CD4-positive, CD25-positive, alpha-beta regulatory T cell (primary cell): ENCODE data around the gene NCAPH2. TPM values are rescaled to one million over a fixed set of nuclear protein-coding genes. Genes with fewer than 3 reads are reported as not detected.

Experiments
- ATAC-seq, 2 donors: fragments of 150-1000 bp; cut with Tn5 transposase; one replicate each; pipeline ENCODE4 v1.10.0; 2021; ENCODE audit warnings: low read depth in 2 of 2, moderate number of reproducible peaks in 2 of 2, moderate library complexity in 1 of 2
- DNase-seq, 3 donors: peaks; one replicate each; pipeline versions ENCODE4 v3.0.0 to v3.0.0-alpha.2; 2012 to 2022; ENCODE audit warnings: mixed read lengths in 1 of 3
- H3K27ac ChIP-seq: one replicate; pipeline ENCODE4 v1.7.0; 2013; ENCODE audit warnings: mild to moderate bottlenecking, low read length; ENCODE audit not compliant: insufficient read depth, poor library complexity, severe bottlenecking
- H3K27me3 ChIP-seq: one replicate; pipeline ENCODE4 v1.7.0; 2013; ENCODE audit warnings: low read length; ENCODE audit not compliant: control insufficient read depth, insufficient read depth
- H3K36me3 ChIP-seq: one replicate; pipeline ENCODE4 v1.7.0; 2013; ENCODE audit warnings: mild to moderate bottlenecking, low read length, moderate library complexity; ENCODE audit not compliant: control insufficient read depth, insufficient read depth
- H3K4me1 ChIP-seq: 2 replicates; pipeline ENCODE4 v1.7.0; 2013; ENCODE audit warnings: mild to moderate bottlenecking, low read length; ENCODE audit not compliant: insufficient read depth, control insufficient read depth, poor library complexity, severe bottlenecking
- H3K4me3 ChIP-seq: one replicate; pipeline ENCODE4 v1.7.0; 2013; ENCODE audit warnings: low read depth, mild to moderate bottlenecking, low read length, moderate library complexity
- H3K9me3 ChIP-seq, 2 experiments: 1 replicate in 1 of 2; 2 replicates in 1 of 2; pipeline ENCODE4 v1.7.0; 2013; ENCODE audit warnings: low read length in 2 of 2, mild to moderate bottlenecking in 1 of 2, moderate library complexity in 1 of 2; ENCODE audit not compliant: control insufficient read depth in 2 of 2
- H3K27ac Mint-ChIP-seq, 3 donors: one replicate each; pipeline ENCODE4 v1.8.0; 2020 to 2022; ENCODE audit warnings: mild to moderate bottlenecking in 3 of 3, mixed read lengths in 3 of 3, moderate library complexity in 2 of 3
- H3K27me3 Mint-ChIP-seq: one replicate; pipeline ENCODE4 v1.8.0; 2022; ENCODE audit warnings: mild to moderate bottlenecking, mixed read lengths
- H3K36me3 Mint-ChIP-seq: one replicate; pipeline ENCODE4 v1.8.0; 2020; ENCODE audit warnings: mixed read lengths
- H3K4me1 Mint-ChIP-seq, 4 donors: one replicate each; pipeline ENCODE4 v1.8.0; 2020 to 2022; ENCODE audit warnings: mixed read lengths in 4 of 4, mild to moderate bottlenecking in 1 of 4
- H3K4me3 Mint-ChIP-seq, 4 donors: one replicate each; pipeline ENCODE4 v1.8.0; 2020 to 2022; ENCODE audit warnings: mild to moderate bottlenecking in 4 of 4, mixed read lengths in 4 of 4, moderate library complexity in 3 of 4
- H3K9me3 Mint-ChIP-seq, 7 donors: one replicate each; pipeline ENCODE4 v1.8.0; 2020 to 2022; ENCODE audit warnings: mixed read lengths in 7 of 7, mild to moderate bottlenecking in 3 of 7, moderate library complexity in 2 of 7
- polyA plus RNA-seq, 4 donors: library from polyadenylated mRNA; unstranded; fragments of 300-500 nt; fragmentation: Illumina TruSeq; gene quantifications; one replicate each; pipeline ENCODE4 v1.2.3, GENCODE V29; 2021
- total RNA-seq: library from RNA; stranded (reverse); gene quantifications from one replicate; pipeline ENCODE4 v1.2.3, GENCODE V29; 2022

NCAPH2 gene
- total and polyA plus RNA-seq, 5 donors from 2014 or later: 35.8 to 112 (median 41.7) TPM

- ATAC-seq: no peak
- Histone ChIP-seq H3K27me3 (no peaks in the 10 kb centered on the region), H3K36me3 (no peaks in the 10 kb centered on the region), H3K4me3 (no peak overlapping the region), H3K9me3 (no peaks in the 10 kb centered on the region), H3K4me1 (peaks cover 19% of the 10 kb centered on the region), H3K27ac (no peak overlapping the region)
- Mint-ChIP-seq H3K36me3 (no peaks in the 10 kb centered on the region), H3K4me3 (peak overlapping the region in 1 of 4 donors; percentile 5), H3K27ac (no peak overlapping the region), H3K27me3 (peaks cover 24% of the 10 kb centered on the region), H3K4me1 (peaks cover 0 to 13% (median 4%) of the 10 kb centered on the region in 4 donors), H3K9me3 (no peaks in the 10 kb centered on the region)
- DNase-seq: no peak
Measured at GRCh38 chr22:50483977-50484853, 23.8 kb upstream of the NCAPH2 start.

- Mint-ChIP-seq H3K27ac (no peak overlapping the region), H3K9me3 (no peaks in the 10 kb centered on the region), H3K27me3 (peaks cover 14% of the 10 kb centered on the region), H3K36me3 (no peaks in the 10 kb centered on the region), H3K4me1 (peaks cover 0 to 4% (median under 1%) of the 10 kb centered on the region in 4 donors), H3K4me3 (peak overlapping the region in 2 of 4 donors; percentile 58 to 63)
- no peaks in the 10 kb centered on the region for H3K36me3 ChIP-seq
- H3K4me1 ChIP-seq: peaks cover 19% of the 10 kb centered on the region
- H3K27ac ChIP-seq: no peak overlapping the region
- H3K27me3 ChIP-seq: no peaks in the 10 kb centered on the region
- H3K4me3 ChIP-seq: no peak overlapping the region
- DNase-seq (no peak), ATAC-seq (no peak)
- H3K9me3 ChIP-seq: no peaks in the 10 kb centered on the region
Measured at GRCh38 chr22:50485221-50486131, 22.5 kb upstream of the NCAPH2 start.

GRCh38 chr22:50486561-50487289, 21.3 kb upstream of the NCAPH2 start, which contains the start of gene MIOX:
Gene MIOX, plus strand, starts transcription at chr22:50486859. Its CDS starts 39 bp downstream, at chr22:50486898.
- Mint-ChIP-seq H3K36me3 (no peaks in the 10 kb centered on the region), H3K27ac (no peak within 1 kb of the TSS), H3K27me3 (peaks cover 10% of the 10 kb centered on the region), H3K4me1 (peaks cover 0 to 11% (median 6%) of the 10 kb centered on the region in 4 donors), H3K9me3 (no peaks in the 10 kb centered on the region), H3K4me3 (peak within 1 kb of the TSS in 2 of 4 donors; percentile 21 to 58)
- H3K9me3 ChIP-seq: no peaks in the 10 kb centered on the region
- no peaks in the 10 kb centered on the region for H3K36me3 ChIP-seq
- H3K4me3 ChIP-seq: no peak within 1 kb of the TSS
- H3K4me1 ChIP-seq: peaks cover 17% of the 10 kb centered on the region
- H3K27me3 ChIP-seq: no peaks in the 10 kb centered on the region
- ATAC-seq: no peak
- no peak for DNase-seq
- no peak within 1 kb of the TSS for H3K27ac ChIP-seq

GRCh38 chr22:50487290-50488005, 20.6 kb upstream of the NCAPH2 start:
- Histone ChIP-seq H3K36me3 (no peaks in the 10 kb centered on the region), H3K27ac (no peak overlapping the region), H3K27me3 (no peaks in the 10 kb centered on the region), H3K9me3 (no peaks in the 10 kb centered on the region), H3K4me1 (peaks cover 10% of the 10 kb centered on the region), H3K4me3 (no peak overlapping the region)
- H3K9me3 Mint-ChIP-seq: no peaks in the 10 kb centered on the region
- H3K36me3 Mint-ChIP-seq: no peaks in the 10 kb centered on the region
- H3K27ac Mint-ChIP-seq: no peak overlapping the region
- DNase-seq: no peak
- peaks cover 10% of the 10 kb centered on the region for H3K27me3 Mint-ChIP-seq
- peaks cover 0 to 9% (median 6%) of the 10 kb centered on the region in 4 donors for H3K4me1 Mint-ChIP-seq
- ATAC-seq: no peak
- no peak overlapping the region for H3K4me3 Mint-ChIP-seq

- no peak overlapping the region for H3K4me3 ChIP-seq
- ATAC-seq (no peak), DNase-seq (no peak)
- Mint-ChIP-seq H3K27ac (no peak overlapping the region), H3K36me3 (no peaks in the 10 kb centered on the region), H3K4me3 (no peak overlapping the region), H3K9me3 (no peaks in the 10 kb centered on the region), H3K4me1 (peaks cover 0 to 9% (median 6%) of the 10 kb centered on the region in 4 donors), H3K27me3 (peaks cover 10% of the 10 kb centered on the region)
- no peaks in the 10 kb centered on the region for H3K27me3 ChIP-seq
- H3K9me3 ChIP-seq: no peaks in the 10 kb centered on the region
- H3K27ac ChIP-seq: no peak overlapping the region
- H3K4me1 ChIP-seq: peaks cover 7% of the 10 kb centered on the region
- no peaks in the 10 kb centered on the region for H3K36me3 ChIP-seq
Measured at GRCh38 chr22:50488006-50488677, 19.9 kb upstream of the NCAPH2 start.

- Histone ChIP-seq H3K27me3 (no peaks in the 10 kb centered on the region), H3K4me3 (no peak overlapping the region), H3K9me3 (no peaks in the 10 kb centered on the region), H3K36me3 (no peaks in the 10 kb centered on the region), H3K27ac (no peak overlapping the region), H3K4me1 (peaks cover 7% of the 10 kb centered on the region)
- Mint-ChIP-seq H3K4me3 (no peak overlapping the region), H3K36me3 (no peaks in the 10 kb centered on the region), H3K27me3 (peaks cover 10% of the 10 kb centered on the region), H3K27ac (no peak overlapping the region), H3K9me3 (no peaks in the 10 kb centered on the region), H3K4me1 (peaks cover 0 to 9% (median 6%) of the 10 kb centered on the region in 4 donors)
- DNase-seq (no peak), ATAC-seq (no peak)
Measured at GRCh38 chr22:50488886-50489285, 19.1 kb upstream of the NCAPH2 start.
